Measurements from ENCODE around the gene PREP. TPM values are rescaled to one million over a fixed set of nuclear protein-coding genes. Genes with fewer than 3 reads are reported as not detected.

The PREP gene
- polyA plus RNA-seq, 2 of the 4 experiments (the other 2 are of a cell fraction), result 18.9 to 29.7 TPM

DNA sequence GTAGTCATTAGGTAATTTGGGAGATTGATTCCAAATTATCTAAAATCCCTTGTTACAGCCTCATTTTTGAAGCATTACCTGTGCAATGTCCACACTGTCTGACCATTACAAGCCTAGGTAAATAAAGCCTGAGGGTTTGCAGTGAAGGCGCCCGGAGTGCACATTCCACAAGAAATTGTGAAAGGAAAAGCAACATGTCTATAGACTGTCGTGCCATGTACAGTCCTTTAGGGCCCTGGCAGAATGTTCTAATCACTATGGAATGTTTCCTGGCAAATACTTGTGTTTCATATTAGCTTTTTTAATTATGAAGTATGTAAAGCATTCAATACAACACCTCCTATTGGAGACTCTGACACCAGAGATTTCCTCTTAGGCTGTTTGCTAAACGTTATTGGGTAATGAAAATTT is 28.9 kb downstream of the PREP start:
- Histone ChIP-seq H3K4me1 (peaks cover 6% of the 10 kb centered on the region; the same call in 1 of the 3 replicates), H3K4me3 (no peak overlapping the region), H3K27ac (no peak overlapping the region), H3K4me2 (no peak overlapping the region), H3K9me3 (no peaks in the 10 kb centered on the region)
- FAIRE-seq, result no peak
- ATAC-seq, result 0 out of 6 replicates have a peak, but pooled peaks of 1 of the 2 experiments have one; percentile 32
- TF ChIP-seq KDM5A (IDR thresholded peaks at IDR 0.05) (no peak), CBX2 (IDR thresholded peaks at IDR 0.05; ENCODE audit: borderline replicate concordance, low read depth) (no peak), PHF8 (IDR thresholded peaks at IDR 0.05; ENCODE audit: borderline replicate concordance, low read depth) (no peak), EP300 (IDR thresholded peaks at IDR 0.05) (no peak), RFX5 (IDR thresholded peaks at IDR 0.05) (no peak), FOXS1 (CRISPR knock-in tag; IDR thresholded peaks at IDR 0.05) (no peak)
- TF ChIP-seq, protein P1, sequence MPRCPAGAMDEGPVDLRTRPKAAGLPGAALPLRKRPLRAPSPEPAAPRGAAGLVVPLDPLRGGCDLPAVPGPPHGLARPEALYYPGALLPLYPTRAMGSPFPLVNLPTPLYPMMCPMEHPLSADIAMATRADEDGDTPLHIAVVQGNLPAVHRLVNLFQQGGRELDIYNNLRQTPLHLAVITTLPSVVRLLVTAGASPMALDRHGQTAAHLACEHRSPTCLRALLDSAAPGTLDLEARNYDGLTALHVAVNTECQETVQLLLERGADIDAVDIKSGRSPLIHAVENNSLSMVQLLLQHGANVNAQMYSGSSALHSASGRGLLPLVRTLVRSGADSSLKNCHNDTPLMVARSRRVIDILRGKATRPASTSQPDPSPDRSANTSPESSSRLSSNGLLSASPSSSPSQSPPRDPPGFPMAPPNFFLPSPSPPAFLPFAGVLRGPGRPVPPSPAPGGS (IDR thresholded peaks at IDR 0.05), result no peak
- TF ChIP-seq, protein P2, sequence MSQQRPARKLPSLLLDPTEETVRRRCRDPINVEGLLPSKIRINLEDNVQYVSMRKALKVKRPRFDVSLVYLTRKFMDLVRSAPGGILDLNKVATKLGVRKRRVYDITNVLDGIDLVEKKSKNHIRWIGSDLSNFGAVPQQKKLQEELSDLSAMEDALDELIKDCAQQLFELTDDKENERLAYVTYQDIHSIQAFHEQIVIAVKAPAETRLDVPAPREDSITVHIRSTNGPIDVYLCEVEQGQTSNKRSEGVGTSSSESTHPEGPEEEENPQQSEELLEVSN (IDR thresholded peaks at IDR 0.05; ENCODE audit: borderline replicate concordance, low read depth), result no peak
- TF ChIP-seq, protein P3, sequence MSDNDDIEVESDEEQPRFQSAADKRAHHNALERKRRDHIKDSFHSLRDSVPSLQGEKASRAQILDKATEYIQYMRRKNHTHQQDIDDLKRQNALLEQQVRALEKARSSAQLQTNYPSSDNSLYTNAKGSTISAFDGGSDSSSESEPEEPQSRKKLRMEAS (IDR thresholded peaks at IDR 0.05), result no peak
- DNase-seq (ENCODE audit: low read depth in 1 of 2, low spot score in 1 of 2), result no peak
- WGBS (ENCODE audit: missing lambda C conversion rate), result 61% methylated on average over 4 of the region's 4 CpGs
- ChIA-PET POLR2A (no interaction called here), CTCF (interaction anchor here (2.5 kb wide), 1 partner anchor 29 kb away, joined by 9 read pairs; the partner anchor contains the start of gene PREP)

DNA sequence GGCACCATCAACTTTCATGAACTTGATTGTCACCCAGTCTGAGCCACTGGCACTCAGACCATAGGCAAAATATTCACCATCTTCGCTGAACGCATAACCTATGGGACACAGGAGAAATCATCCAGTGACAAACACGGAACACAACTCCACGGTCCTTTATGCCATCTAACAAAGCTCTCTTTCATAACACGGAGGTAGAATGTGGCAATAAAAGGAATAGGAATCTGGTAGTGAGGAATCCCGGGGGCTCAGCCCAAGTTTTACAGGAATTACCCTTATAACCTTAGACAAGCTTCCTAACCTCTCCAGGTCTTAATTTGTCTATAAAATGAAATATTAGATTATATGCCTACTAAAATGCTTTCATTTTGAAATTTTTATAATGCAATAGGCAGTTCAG is 29.4 kb downstream of the PREP start:
- 91% methylated on average over 6 of the region's 6 CpGs for WGBS (ENCODE audit: missing lambda C conversion rate)
- H3K4me1 ChIP-seq, result peaks cover 6% of the 10 kb centered on the region; the same call in 1 of the 3 replicates
- no peak overlapping the region for H3K27ac ChIP-seq
- ChIA-PET CTCF (interaction anchor here (1.0 to 2.5 kb wide), 3 partner anchors 10 to 286 kb away, joined by 3 to 9 read pairs (median 8); partner anchors contain the start of gene PREP), POLR2A (no interaction called here)
- H3K9me3 ChIP-seq, result no peaks in the 10 kb centered on the region
- H3K4me2 ChIP-seq, result no peak overlapping the region
- ATAC-seq (no peak), FAIRE-seq (no peak), DNase-seq (ENCODE audit: low read depth in 1 of 2, low spot score in 1 of 2) (no peak)
- no peak for TF ChIP-seq HOXA7 (CRISPR knock-in tag; IDR thresholded peaks at IDR 0.05)
- no peak for TF ChIP-seq ZFP36 (IDR thresholded peaks at IDR 0.05; ENCODE audit: borderline replicate concordance, partially characterized antibody)
- no peak for TF ChIP-seq ZNF302 (CRISPR knock-in tag; IDR thresholded peaks at IDR 0.05)
- no peak for TF ChIP-seq EP300 (IDR thresholded peaks at IDR 0.05)
- TF ChIP-seq MYC (IDR thresholded peaks at IDR 0.05; ENCODE audit: borderline replicate concordance, low read length), result no peak
- TF ChIP-seq NFE2L2 (conservative IDR thresholded peaks at IDR 0.05; ENCODE audit: low read length), result no peak
- no peak for TF ChIP-seq KDM5A (IDR thresholded peaks at IDR 0.05)
- TF ChIP-seq NPAS2 (CRISPR knock-in tag; IDR thresholded peaks at IDR 0.05; ENCODE audit: borderline replicate concordance), result no peak
- no peak for TF ChIP-seq EHMT2 (IDR thresholded peaks at IDR 0.05; ENCODE audit: low read depth)
- H3K4me3 ChIP-seq, result no peak overlapping the region

DNA sequence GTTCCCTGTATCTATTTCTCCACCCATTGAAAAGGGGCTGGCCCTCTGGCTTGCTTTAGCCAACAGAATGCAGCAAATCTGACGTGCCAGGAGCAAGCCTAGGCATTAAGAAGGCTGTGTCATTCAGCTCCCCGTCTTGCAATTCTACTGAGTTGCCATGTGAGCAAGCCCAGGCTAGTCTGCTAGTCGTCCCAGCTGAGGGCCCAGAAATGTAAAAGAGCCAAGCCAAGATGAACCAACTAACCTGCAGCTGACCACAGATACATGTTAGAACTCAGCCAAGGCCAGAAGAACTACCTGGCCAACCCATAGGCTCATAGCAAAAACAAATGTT is 30.1 kb downstream of the PREP start:
- Histone ChIP-seq H3K27ac (no peak overlapping the region), H3K4me1 (peaks cover 6% of the 10 kb centered on the region; the same call in 1 of the 3 replicates), H3K4me2 (no peak overlapping the region), H3K9me3 (no peaks in the 10 kb centered on the region), H3K4me3 (no peak overlapping the region)
- ATAC-seq, result no peak
- FAIRE-seq, result no peak
- ChIA-PET CTCF (interaction anchor here (1.0 to 2.5 kb wide), 3 partner anchors 9 to 285 kb away, joined by 3 to 9 read pairs (median 8); partner anchors contain the start of gene PREP), POLR2A (no interaction called here)
- WGBS (ENCODE audit: missing lambda C conversion rate), result 88% methylated on average over 2 of the region's 3 CpGs
- DNase-seq (ENCODE audit: low read depth in 1 of 2, low spot score in 1 of 2), result no peak
- TF ChIP-seq CHD4 (IDR thresholded peaks at IDR 0.05; ENCODE audit: borderline replicate concordance) (no peak), MAZ (IDR thresholded peaks at IDR 0.05; ENCODE audit: borderline replicate concordance, low read depth, low read length) (no peak), ZFP36 (IDR thresholded peaks at IDR 0.05; ENCODE audit: borderline replicate concordance, partially characterized antibody) (no peak), HEYL (CRISPR knock-in tag; IDR thresholded peaks at IDR 0.05) (no peak), HOXA7 (CRISPR knock-in tag; IDR thresholded peaks at IDR 0.05) (no peak), HDAC2 (IDR thresholded peaks at IDR 0.05) (no peak), MAFK (IDR thresholded peaks at IDR 0.05; ENCODE audit: partially characterized antibody) (no peak), NPAS2 (CRISPR knock-in tag; IDR thresholded peaks at IDR 0.05; ENCODE audit: borderline replicate concordance) (no peak), KDM1A (IDR thresholded peaks at IDR 0.05; ENCODE audit: low read depth) (no peak)
- TF ChIP-seq, protein P3 (IDR thresholded peaks at IDR 0.05), result no peak

All from A549 (cell line).